HL-60 (cell line): ENCODE results near the gene ZNF275.

Experiments used
- DNase-seq, 2 experiments: peaks; one replicate each; pipeline ENCODE4 v3.0.0-alpha.2; 2010 to 2020; ENCODE audit warnings: low read depth in 1 of 2, low spot score in 1 of 2
- H3K27ac ChIP-seq: fragments of 250-450 bp; sonication (Bioruptor Pico); replicated peaks from 2 replicates; pipeline ENCODE4 v1.5.1; 2020; ENCODE audit warnings: mild to moderate bottlenecking, moderate library complexity
- H3K27me3 ChIP-seq: fragments of 250-450 bp; sonication (Bioruptor Pico); 2 replicates; pipeline ENCODE4 v1.5.1; 2021; ENCODE audit warnings: mild to moderate bottlenecking, moderate library complexity; ENCODE audit not compliant: insufficient read depth, poor library complexity, severe bottlenecking
- H3K4me3 ChIP-seq: replicated peaks from 2 replicates; pipeline ENCODE4 v1.5.1; 2011; ENCODE audit warnings: mild to moderate bottlenecking, control low read depth, low read length; ENCODE audit not compliant: insufficient read depth
- CTCF ChIP-seq: IDR thresholded peaks from one replicate; pipeline ENCODE4 v1.5.1; 2011; ENCODE audit warnings: low read length, control low read depth, inconsistent platforms; ENCODE audit not compliant: insufficient read depth
- GABPA ChIP-seq: IDR thresholded peaks from 2 replicates; pipeline ENCODE4 v1.6.1; 2012; ENCODE audit warnings: low read depth
- POLR2AphosphoS5 ChIP-seq: IDR thresholded peaks from 2 replicates; pipeline ENCODE4 v1.6.1; 2012; ENCODE audit warnings: low read depth
- REST ChIP-seq: IDR thresholded peaks from 2 replicates; pipeline ENCODE4 v1.6.1; 2012; ENCODE audit warnings: low read depth; ENCODE audit not compliant: insufficient replicate concordance
- SPI1 ChIP-seq: IDR thresholded peaks from 2 replicates; pipeline ENCODE4 v1.6.1; 2012; ENCODE audit warnings: low read depth, mild to moderate bottlenecking, borderline replicate concordance

Gene ZNF275

GRCh38 chrX:153380691-153381090 lies 46.7 kb downstream of the ZNF275 start:
- no peak overlapping the region for H3K4me3 ChIP-seq
- no peak for DNase-seq
- H3K27ac ChIP-seq, result no peak overlapping the region
- TF ChIP-seq REST (no peak), GABPA (no peak), CTCF (no peak), POLR2AphosphoS5 (no peak), SPI1 (no peak)
- no peaks in the 10 kb centered on the region for H3K27me3 ChIP-seq

- H3K27ac ChIP-seq, result no peak overlapping the region
These were observed 48.0 kb downstream of the ZNF275 start for GRCh38 chrX:153381684-153382532.

GRCh38 chrX:153382563-153383482 lies 48.9 kb downstream of the ZNF275 start:
- H3K27me3 ChIP-seq, result no peaks in the 10 kb centered on the region
- no peak for DNase-seq
- H3K27ac ChIP-seq, result no peak overlapping the region
- H3K4me3 ChIP-seq, result no peak overlapping the region
- TF ChIP-seq POLR2AphosphoS5, result no peak
- TF ChIP-seq GABPA, result no peak
- TF ChIP-seq REST, result no peak
- no peak for TF ChIP-seq CTCF

More at GRCh38 chrX:153381684-153382532, 48.0 kb downstream of the ZNF275 start:
- no peaks in the 10 kb centered on the region for H3K27me3 ChIP-seq
- TF ChIP-seq SPI1 (no peak), POLR2AphosphoS5 (no peak), CTCF (no peak)
- DNase-seq, result peak in 1 of 2 experiments; percentile 33
- no peak overlapping the region for H3K4me3 ChIP-seq
